Sigmoid colon (tissue), 7 donors: ENCODE measurements around the gene CAPN8. TPM values are rescaled to one million over a fixed set of nuclear protein-coding genes. Genes with fewer than 3 reads are reported as not detected.

ENCODE experiments used
- DNase-seq: peaks from one replicate; pipeline ENCODE4 v3.0.0-alpha.2; 2019
- H3K27ac ChIP-seq, 4 donors: fragments of 200-600 bp; sonication (generic); one replicate each; pipeline ENCODE4 v1.5.1; 2016 to 2019; ENCODE audit warnings: mild to moderate bottlenecking in 1 of 4
- H3K27me3 ChIP-seq, 3 donors: fragments of 200-600 bp; sonication (generic); one replicate each; pipeline ENCODE4 v1.5.1; 2019; ENCODE audit warnings: mild to moderate bottlenecking in 1 of 3
- H3K36me3 ChIP-seq, 4 donors: fragments of 200-600 bp; sonication (generic); one replicate each; pipeline ENCODE4 v1.5.1; 2016 to 2019
- H3K4me1 ChIP-seq, 4 donors: fragments of 200-600 bp; sonication (generic); one replicate each; pipeline ENCODE4 v1.5.1; 2017 to 2019
- H3K4me3 ChIP-seq, 4 donors: fragments of 200-600 bp; sonication (generic); one replicate each; pipeline ENCODE4 v1.5.1; 2017 to 2019; ENCODE audit warnings: mild to moderate bottlenecking in 2 of 4, moderate library complexity in 1 of 4
- H3K9me3 ChIP-seq, 4 donors: fragments of 200-600 bp in 3 of 4; sonication (generic) in 3 of 4; one replicate each; pipeline versions ENCODE4 v1.5.1 to v1.6.1; 2013 to 2019
- EP300 ChIP-seq, 4 donors: sonication (generic); formaldehyde crosslinking; IDR thresholded peaks; one replicate each; pipeline ENCODE4 v1.6.1; 2017; ENCODE audit warnings: antibody characterized with exemption in 4 of 4
- POLR2A ChIP-seq, 2 donors: fragments of 450-650 bp; IDR thresholded peaks; one replicate each; pipeline ENCODE4 v1.6.1; 2016; ENCODE audit warnings: antibody characterized with exemption in 2 of 2, mild to moderate bottlenecking in 2 of 2, moderate library complexity in 2 of 2
- POLR2AphosphoS5 ChIP-seq, 4 donors: sonication (generic); formaldehyde crosslinking; IDR thresholded peaks; one replicate each; pipeline ENCODE4 v1.6.1; 2017; ENCODE audit warnings: antibody characterized with exemption in 4 of 4
- WGBS, 2 donors: extraction: QIAGEN DNeasy Blood & Tissue Kit; methylation state at CpG; one replicate each; pipeline ENCODE4 v1.1.7; 2013; 5-methylcytosine and 5-hydroxymethylcytosine counted together
- intact Hi-C: fragments of 100-400 bp; cut with DNase I; formaldehyde crosslinking; loops from one replicate; pipeline ENCODE4 v1.15.1; 2023
- polyA plus RNA-seq, 3 donors: library from polyadenylated mRNA; stranded (reverse); fragments of 200-250 nt; gene quantifications; one replicate each; pipeline ENCODE4 v1.2.3, GENCODE V29; 2013
- total RNA-seq, 4 donors: library from RNA; depleted of rRNA; stranded (reverse); fragments of >200 nt; gene quantifications; one replicate each; pipeline ENCODE4 v1.1.0, GENCODE V29; 2016
- TF ChIP-seq, protein P1 (sequence below), 4 experiments: fragments of 450-650 bp in 3 of 4; fragments of 200-600 bp in 1 of 4; IDR thresholded peaks; one replicate each; pipeline ENCODE4 v1.5.1; 2016 to 2019; ENCODE audit warnings: antibody characterized with exemption in 4 of 4, mild to moderate bottlenecking in 3 of 4, moderate library complexity in 2 of 4
- donor health status: healthy with polysubstance abuse.
- donor health status: Bipolar disorder and iron deficiency.
- donor health status: healthy.

Gene CAPN8
- total and polyA plus RNA-seq, 7 donors, result 1.1 to 67.6 (median 42.7) TPM; not detected in 3

GRCh38 chr1:223695014-223695548 is 29.6 kb upstream of the CAPN8 start:
- Histone ChIP-seq H3K4me1 (peaks cover 0 to 6% (median 4%) of the 10 kb centered on the region in 4 donors), H3K36me3 (no peaks in the 10 kb centered on the region), H3K27ac (no peak overlapping the region), H3K9me3 (no peaks in the 10 kb centered on the region), H3K4me3 (no peak overlapping the region), H3K27me3 (no peaks in the 10 kb centered on the region)
- 62 to 71% methylated on average over 8 of the region's 8 CpGs for WGBS, 2 donors
- TF ChIP-seq POLR2AphosphoS5 (IDR thresholded peaks at IDR 0.05) (no peak), POLR2A (IDR thresholded peaks at IDR 0.05) (no peak), EP300 (IDR thresholded peaks at IDR 0.05) (no peak)
- TF ChIP-seq, protein P1, sequence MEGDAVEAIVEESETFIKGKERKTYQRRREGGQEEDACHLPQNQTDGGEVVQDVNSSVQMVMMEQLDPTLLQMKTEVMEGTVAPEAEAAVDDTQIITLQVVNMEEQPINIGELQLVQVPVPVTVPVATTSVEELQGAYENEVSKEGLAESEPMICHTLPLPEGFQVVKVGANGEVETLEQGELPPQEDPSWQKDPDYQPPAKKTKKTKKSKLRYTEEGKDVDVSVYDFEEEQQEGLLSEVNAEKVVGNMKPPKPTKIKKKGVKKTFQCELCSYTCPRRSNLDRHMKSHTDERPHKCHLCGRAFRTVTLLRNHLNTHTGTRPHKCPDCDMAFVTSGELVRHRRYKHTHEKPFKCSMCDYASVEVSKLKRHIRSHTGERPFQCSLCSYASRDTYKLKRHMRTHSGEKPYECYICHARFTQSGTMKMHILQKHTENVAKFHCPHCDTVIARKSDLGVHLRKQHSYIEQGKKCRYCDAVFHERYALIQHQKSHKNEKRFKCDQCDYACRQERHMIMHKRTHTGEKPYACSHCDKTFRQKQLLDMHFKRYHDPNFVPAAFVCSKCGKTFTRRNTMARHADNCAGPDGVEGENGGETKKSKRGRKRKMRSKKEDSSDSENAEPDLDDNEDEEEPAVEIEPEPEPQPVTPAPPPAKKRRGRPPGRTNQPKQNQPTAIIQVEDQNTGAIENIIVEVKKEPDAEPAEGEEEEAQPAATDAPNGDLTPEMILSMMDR (IDR thresholded peaks at IDR 0.05), result no peak
- intact Hi-C loops, result no loop called here
- no peak for DNase-seq

GRCh38 chr1:223691121-223691520 is 25.6 kb upstream of the CAPN8 start:
- H3K4me3 ChIP-seq, result no peak overlapping the region
- 86 to 91% methylated on average over 4 of the region's 4 CpGs for WGBS, 2 donors
- H3K9me3 ChIP-seq, result no peaks in the 10 kb centered on the region
- no peak for DNase-seq
- H3K36me3 ChIP-seq, result no peaks in the 10 kb centered on the region
- TF ChIP-seq, protein P1 (IDR thresholded peaks at IDR 0.05), result no peak
- no peak for TF ChIP-seq POLR2AphosphoS5 (IDR thresholded peaks at IDR 0.05)
- no peak for TF ChIP-seq POLR2A (IDR thresholded peaks at IDR 0.05)
- TF ChIP-seq EP300 (IDR thresholded peaks at IDR 0.05), result no peak
- no peak overlapping the region for H3K27ac ChIP-seq
- no peaks in the 10 kb centered on the region for H3K27me3 ChIP-seq
- intact Hi-C loops, result no loop called here
- H3K4me1 ChIP-seq, result no peaks in the 10 kb centered on the region

- no peaks in the 10 kb centered on the region for H3K36me3 ChIP-seq
- H3K27me3 ChIP-seq, result peaks cover 0 to 3% (median 0%) of the 10 kb centered on the region in 3 donors
- TF ChIP-seq POLR2A (IDR thresholded peaks at IDR 0.05) (no peak), EP300 (IDR thresholded peaks at IDR 0.05) (no peak)
- TF ChIP-seq, protein P1 (IDR thresholded peaks at IDR 0.05), result peak in 1 of 4 experiments; percentile 4
- no peaks in the 10 kb centered on the region for H3K9me3 ChIP-seq
- DNase-seq, result no peak
- no peaks in the 10 kb centered on the region for H3K4me1 ChIP-seq
- H3K4me3 ChIP-seq, result no peak overlapping the region
- 72 to 85% methylated on average over 3 of the region's 3 CpGs for WGBS, 2 donors
- H3K27ac ChIP-seq, result no peak overlapping the region
- intact Hi-C loops, result loop anchor here (1.0 to 10.0 kb wide), 2 partner anchors 551 to 890 kb away; no protein-coding TSS in a partner anchor
These were observed 18.9 kb upstream of the CAPN8 start for GRCh38 chr1:223684488-223684792.

DNA sequence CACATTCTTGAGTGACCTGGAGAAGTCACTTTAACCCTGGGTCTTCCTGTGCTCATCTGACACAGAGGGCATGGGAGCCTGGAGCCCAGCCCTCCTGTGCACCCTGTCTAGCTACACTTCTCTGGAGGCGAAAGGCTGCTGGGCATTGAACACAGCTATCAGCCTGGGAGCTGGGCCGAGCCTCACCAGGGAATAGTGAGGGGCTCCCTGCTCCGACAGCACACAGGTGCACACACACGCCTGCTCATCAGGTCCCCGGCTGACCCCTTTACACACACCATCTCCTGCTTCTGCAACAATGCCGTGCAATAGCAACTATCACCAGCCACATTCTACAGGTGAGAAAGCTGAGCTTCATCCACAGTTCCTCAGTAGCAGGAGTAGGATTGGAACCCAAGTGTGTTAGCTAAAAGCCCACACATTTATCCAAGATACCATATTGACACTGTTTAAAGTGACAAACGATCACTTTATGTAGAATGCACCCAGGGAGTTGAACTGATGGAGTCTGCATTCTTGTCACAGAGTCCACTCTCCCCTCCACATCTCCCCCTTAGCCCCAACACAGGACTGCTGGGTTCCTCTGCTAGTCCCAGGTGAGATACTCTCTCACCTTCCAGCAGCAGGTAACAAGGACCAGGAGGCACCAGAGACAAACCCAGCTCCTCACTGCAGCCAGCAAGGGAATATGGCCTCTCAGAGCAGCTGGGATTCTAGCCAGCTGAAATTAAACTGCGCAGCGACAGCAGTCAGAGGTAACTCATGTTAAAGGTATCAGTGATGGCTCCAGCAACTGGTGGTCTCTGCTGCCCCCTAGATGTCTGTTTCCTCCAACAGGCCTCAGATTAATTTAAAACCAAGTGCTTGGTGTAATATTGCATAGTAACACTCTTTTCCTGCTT is 18.3 kb upstream of the CAPN8 start:
- intact Hi-C loops, result loop anchor here (1.0 to 10.0 kb wide), 2 partner anchors 551 to 889 kb away; no protein-coding TSS in a partner anchor
- no peaks in the 10 kb centered on the region for H3K4me1 ChIP-seq
- peaks cover 0 to 3% (median 0%) of the 10 kb centered on the region in 3 donors for H3K27me3 ChIP-seq
- 66 to 70% methylated on average over 9 of the region's 9 CpGs for WGBS, 2 donors
- no peak overlapping the region for H3K27ac ChIP-seq
- no peaks in the 10 kb centered on the region for H3K36me3 ChIP-seq
- H3K4me3 ChIP-seq, result no peak overlapping the region
- H3K9me3 ChIP-seq, result no peaks in the 10 kb centered on the region
- no peak for DNase-seq
- TF ChIP-seq POLR2AphosphoS5 (IDR thresholded peaks at IDR 0.05), result no peak
- TF ChIP-seq, protein P1 (IDR thresholded peaks at IDR 0.05), result peak; percentile 16 to 68 (median 52)
